HEK293T (cell line): ENCODE data around the gene POU5F1.

Experiments
- ARNT ChIP-seq: fragments of 450-650 bp; IDR thresholded peaks from 2 replicates; pipeline ENCODE4 v1.6.1; 2017; ENCODE audit warnings: mild to moderate bottlenecking
- BHLHE40 ChIP-seq: fragments of 450-650 bp; IDR thresholded peaks from 2 replicates; pipeline ENCODE4 v1.6.1; 2016; ENCODE audit warnings: mild to moderate bottlenecking, moderate library complexity, borderline replicate concordance
- CTBP1 ChIP-seq: fragments of 450-650 bp; IDR thresholded peaks from 2 replicates; pipeline ENCODE4 v1.6.1; 2016; ENCODE audit warnings: borderline replicate concordance
- ELF4 ChIP-seq: fragments of 450-650 bp; IDR thresholded peaks from 2 replicates; pipeline ENCODE4 v1.6.1; 2017; ENCODE audit warnings: antibody characterized with exemption
- FOXA1 ChIP-seq: fragments of 450-650 bp; IDR thresholded peaks from 2 replicates; pipeline ENCODE4 v1.6.1; 2016; ENCODE audit warnings: mild to moderate bottlenecking
- FOXK2 ChIP-seq: fragments of 450-650 bp; IDR thresholded peaks from 2 replicates; pipeline ENCODE4 v1.6.1; 2016; ENCODE audit warnings: mild to moderate bottlenecking
- FOXM1 ChIP-seq: fragments of 450-650 bp; IDR thresholded peaks from 2 replicates; pipeline ENCODE4 v1.6.1; 2017; ENCODE audit warnings: mild to moderate bottlenecking, borderline replicate concordance
- HDGF ChIP-seq: fragments of 450-650 bp; IDR thresholded peaks from 2 replicates; pipeline ENCODE4 v1.6.1; 2017; ENCODE audit warnings: antibody characterized with exemption, borderline replicate concordance
- LEF1 ChIP-seq: fragments of 450-650 bp; IDR thresholded peaks from 2 replicates; pipeline ENCODE4 v1.6.1; 2017; ENCODE audit warnings: mild to moderate bottlenecking, borderline replicate concordance
- NFRKB ChIP-seq: fragments of 450-650 bp; IDR thresholded peaks from 2 replicates; pipeline ENCODE4 v1.6.1; 2016; ENCODE audit warnings: mild to moderate bottlenecking, moderate library complexity
- SP1 ChIP-seq: fragments of 450-650 bp; IDR thresholded peaks from 2 replicates; pipeline ENCODE4 v1.6.1; 2017
- SUZ12 ChIP-seq: fragments of 450-650 bp; IDR thresholded peaks from 2 replicates; pipeline ENCODE4 v1.6.1; 2016; ENCODE audit warnings: mild to moderate bottlenecking
- TARDBP ChIP-seq: fragments of 450-650 bp; IDR thresholded peaks from 2 replicates; pipeline ENCODE4 v1.6.1; 2016

DNA sequence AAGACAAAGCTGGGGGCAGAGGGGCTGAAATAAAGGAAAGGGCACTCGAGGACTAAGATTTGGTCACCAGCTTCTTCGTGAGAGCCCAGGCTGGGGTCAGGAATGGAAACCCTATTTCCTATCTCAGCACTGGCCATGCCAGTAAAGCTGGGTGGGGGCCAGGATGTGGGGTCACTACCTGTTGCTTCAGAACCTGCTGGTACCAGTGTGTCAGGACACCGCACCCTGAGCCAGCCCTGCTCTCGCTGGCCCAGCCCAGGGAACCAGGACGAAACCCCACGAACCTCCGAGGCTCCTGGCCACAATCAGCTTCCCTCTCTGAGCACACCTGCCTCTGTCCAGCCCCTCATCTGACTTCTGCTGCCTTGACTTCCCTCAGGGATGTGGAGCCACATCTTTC is 52.3 kb downstream of the POU5F1 start:
- TF ChIP-seq FOXA1 (no peak), SUZ12 (no peak), LEF1 (no peak), HDGF (no peak), SP1 (no peak), NFRKB (no peak), ARNT (no peak), BHLHE40 (no peak), CTBP1 (no peak), TARDBP (no peak), FOXK2 (no peak), FOXM1 (no peak), ELF4 (no peak)
